ENCODE data around the gene CCDC102B.
"Not testable (repeated sequence)": the region's sequence is repeated elsewhere in the genome, so short reads cannot be mapped to it uniquely, and the experiment has no call there.

Gene CCDC102B

GRCh38 chr18:68942230-68942629 is 144.3 kb downstream of the CCDC102B start:
- H3K4me1 ChIP-seq (ENCODE audit: control extremely low read depth in 1 of 4, control insufficient read depth in 4 of 4, insufficient read depth in 4 of 4, low read length in 3 of 4), result no peaks in the 10 kb centered on the region
- H3K9me3 ChIP-seq (ENCODE audit: control extremely low read depth in 1 of 5, control insufficient read depth in 4 of 5, insufficient read depth in 2 of 5, low read depth in 1 of 5, low read length in 4 of 5), result no peaks in the 10 kb centered on the region
- no peak overlapping the region for H3K4me3 ChIP-seq (ENCODE audit: control insufficient read depth in 1 of 7, extremely low read depth in 1 of 7, insufficient read depth in 4 of 7, low read depth in 2 of 7, low read length in 6 of 7)
- no peaks in the 10 kb centered on the region for H3K27me3 ChIP-seq (replicated peaks in 2 of 5; ENCODE audit: control insufficient read depth in 4 of 5, insufficient read depth in 5 of 5, low read length in 4 of 5)
- no peak overlapping the region for H3K27ac ChIP-seq (ENCODE audit: insufficient read depth in 1 of 2, low read depth in 1 of 2, low read length in 2 of 2, poor library complexity in 1 of 2, severe bottlenecking in 2 of 2)
- 82% methylated on average over 5 of the region's 7 CpGs for WGBS (ENCODE audit: insufficient coverage)
- ChIA-PET CTCF (no interaction called here), POLR2A (no interaction called here)
- DNase-seq, result no peak
- no peaks in the 10 kb centered on the region for H3K36me3 ChIP-seq (ENCODE audit: control insufficient read depth in 4 of 4, insufficient read depth in 4 of 4, low read length in 3 of 4)

DNA sequence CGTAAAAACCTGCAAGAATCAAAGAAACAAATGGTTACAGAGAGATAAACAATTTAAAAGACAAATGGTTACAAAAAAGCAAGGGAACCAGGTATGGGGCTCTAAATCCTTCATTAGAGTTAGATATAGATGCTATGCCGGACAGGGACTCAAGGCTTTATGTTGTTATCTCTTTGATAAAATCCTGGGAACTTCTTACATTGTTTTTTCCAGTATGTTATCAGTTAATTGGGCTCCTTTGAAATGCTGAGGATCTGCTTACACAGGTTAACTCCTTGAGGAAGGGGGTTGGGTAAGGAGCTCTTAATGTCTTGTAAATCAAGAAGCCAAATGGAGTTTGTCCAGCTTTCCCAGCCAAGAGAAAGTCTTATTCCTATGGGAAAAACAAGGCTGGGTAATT is 146.0 kb downstream of the CCDC102B start:
- H3K36me3 ChIP-seq (ENCODE audit: control insufficient read depth in 4 of 4, insufficient read depth in 4 of 4, low read length in 3 of 4); POLR2A ChIA-PET; DNase-seq; H3K27me3 ChIP-seq (replicated peaks in 2 of 5; ENCODE audit: control insufficient read depth in 4 of 5, insufficient read depth in 5 of 5, low read length in 4 of 5); H3K27ac ChIP-seq (ENCODE audit: insufficient read depth in 1 of 2, low read depth in 1 of 2, low read length in 2 of 2, poor library complexity in 1 of 2, severe bottlenecking in 2 of 2); H3K9me3 ChIP-seq (ENCODE audit: control extremely low read depth in 1 of 5, control insufficient read depth in 4 of 5, insufficient read depth in 2 of 5, low read depth in 1 of 5, low read length in 4 of 5); CTCF ChIA-PET; H3K4me3 ChIP-seq (ENCODE audit: control insufficient read depth in 1 of 7, extremely low read depth in 1 of 7, insufficient read depth in 4 of 7, low read depth in 2 of 7, low read length in 6 of 7); H3K4me1 ChIP-seq (ENCODE audit: control extremely low read depth in 1 of 4, control insufficient read depth in 4 of 4, insufficient read depth in 4 of 4, low read length in 3 of 4): not testable (repeated sequence)
- 100% methylated on average over 1 of the region's 2 CpGs for WGBS (ENCODE audit: insufficient coverage)

- H3K27ac ChIP-seq (ENCODE audit: insufficient read depth in 1 of 2, low read depth in 1 of 2, low read length in 2 of 2, poor library complexity in 1 of 2, severe bottlenecking in 2 of 2), result no peak overlapping the region
- H3K4me1 ChIP-seq (ENCODE audit: control extremely low read depth in 1 of 4, control insufficient read depth in 4 of 4, insufficient read depth in 4 of 4, low read length in 3 of 4), result no peaks in the 10 kb centered on the region
- CTCF ChIA-PET, result no interaction called here
- H3K27me3 ChIP-seq (replicated peaks in 2 of 5; ENCODE audit: control insufficient read depth in 4 of 5, insufficient read depth in 5 of 5, low read length in 4 of 5), result no peaks in the 10 kb centered on the region
- H3K9me3 ChIP-seq (ENCODE audit: control extremely low read depth in 1 of 5, control insufficient read depth in 4 of 5, insufficient read depth in 2 of 5, low read depth in 1 of 5, low read length in 4 of 5), result no peaks in the 10 kb centered on the region
- POLR2A ChIA-PET, result no interaction called here
- H3K4me3 ChIP-seq (ENCODE audit: control insufficient read depth in 1 of 7, extremely low read depth in 1 of 7, insufficient read depth in 4 of 7, low read depth in 2 of 7, low read length in 6 of 7), result no peak overlapping the region
- H3K36me3 ChIP-seq (ENCODE audit: control insufficient read depth in 4 of 4, insufficient read depth in 4 of 4, low read length in 3 of 4), result no peaks in the 10 kb centered on the region
- DNase-seq, result no peak
- 88% methylated on average over 1 of the region's 1 CpG for WGBS (ENCODE audit: insufficient coverage)
These were observed 146.4 kb downstream of the CCDC102B start for GRCh38 chr18:68944330-68944729.

GRCh38 chr18:68944826-68945225 is 146.9 kb downstream of the CCDC102B start:
- no CpG with 5 or more reads among the region's 1 CpG for WGBS (ENCODE audit: insufficient coverage)

DNA sequence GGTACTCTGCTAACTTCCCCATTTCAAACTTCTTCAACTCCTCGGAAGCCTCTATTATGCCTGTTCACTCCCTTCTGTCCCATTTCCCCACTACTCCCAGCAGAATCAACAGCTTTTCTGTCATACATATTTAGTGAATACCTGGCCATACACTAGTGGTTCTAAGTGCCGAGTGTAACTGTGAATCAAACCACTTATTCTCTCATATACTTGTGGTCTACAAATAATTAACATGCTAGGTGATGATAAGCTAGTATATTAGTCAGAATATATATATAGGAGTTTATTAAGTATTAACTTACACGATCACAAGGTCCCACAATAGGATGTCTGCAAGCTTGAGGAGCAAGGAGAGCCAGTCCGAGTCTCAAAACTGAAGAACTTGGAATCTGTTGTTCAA is 150.7 kb downstream of the CCDC102B start:
- POLR2A ChIA-PET, result no interaction called here
- H3K4me3 ChIP-seq (ENCODE audit: control insufficient read depth in 1 of 7, extremely low read depth in 1 of 7, insufficient read depth in 4 of 7, low read depth in 2 of 7, low read length in 6 of 7), result no peak overlapping the region
- no peak for DNase-seq
- H3K36me3 ChIP-seq (ENCODE audit: control insufficient read depth in 4 of 4, insufficient read depth in 4 of 4, low read length in 3 of 4), result no peaks in the 10 kb centered on the region
- CTCF ChIA-PET, result no interaction called here
- WGBS (ENCODE audit: insufficient coverage), result 96% methylated on average over 2 of the region's 4 CpGs
- H3K9me3 ChIP-seq (ENCODE audit: control extremely low read depth in 1 of 5, control insufficient read depth in 4 of 5, insufficient read depth in 2 of 5, low read depth in 1 of 5, low read length in 4 of 5), result no peaks in the 10 kb centered on the region
- H3K4me1 ChIP-seq (ENCODE audit: control extremely low read depth in 1 of 4, control insufficient read depth in 4 of 4, insufficient read depth in 4 of 4, low read length in 3 of 4), result no peaks in the 10 kb centered on the region
- no peaks in the 10 kb centered on the region for H3K27me3 ChIP-seq (replicated peaks in 2 of 5; ENCODE audit: control insufficient read depth in 4 of 5, insufficient read depth in 5 of 5, low read length in 4 of 5)
- no peak overlapping the region for H3K27ac ChIP-seq (ENCODE audit: insufficient read depth in 1 of 2, low read depth in 1 of 2, low read length in 2 of 2, poor library complexity in 1 of 2, severe bottlenecking in 2 of 2)

More at GRCh38 chr18:68944826-68945225, 146.9 kb downstream of the CCDC102B start:
- H3K9me3 ChIP-seq (ENCODE audit: control extremely low read depth in 1 of 5, control insufficient read depth in 4 of 5, insufficient read depth in 2 of 5, low read depth in 1 of 5, low read length in 4 of 5), result no peaks in the 10 kb centered on the region
- H3K27ac ChIP-seq (ENCODE audit: insufficient read depth in 1 of 2, low read depth in 1 of 2, low read length in 2 of 2, poor library complexity in 1 of 2, severe bottlenecking in 2 of 2), result no peak overlapping the region
- no peak overlapping the region for H3K4me3 ChIP-seq (ENCODE audit: control insufficient read depth in 1 of 7, extremely low read depth in 1 of 7, insufficient read depth in 4 of 7, low read depth in 2 of 7, low read length in 6 of 7)
- H3K36me3 ChIP-seq (ENCODE audit: control insufficient read depth in 4 of 4, insufficient read depth in 4 of 4, low read length in 3 of 4), result no peaks in the 10 kb centered on the region
- ChIA-PET POLR2A (no interaction called here), CTCF (no interaction called here)
- H3K4me1 ChIP-seq (ENCODE audit: control extremely low read depth in 1 of 4, control insufficient read depth in 4 of 4, insufficient read depth in 4 of 4, low read length in 3 of 4), result no peaks in the 10 kb centered on the region
- no peak for DNase-seq
- H3K27me3 ChIP-seq (replicated peaks in 2 of 5; ENCODE audit: control insufficient read depth in 4 of 5, insufficient read depth in 5 of 5, low read length in 4 of 5), result no peaks in the 10 kb centered on the region

DNA sequence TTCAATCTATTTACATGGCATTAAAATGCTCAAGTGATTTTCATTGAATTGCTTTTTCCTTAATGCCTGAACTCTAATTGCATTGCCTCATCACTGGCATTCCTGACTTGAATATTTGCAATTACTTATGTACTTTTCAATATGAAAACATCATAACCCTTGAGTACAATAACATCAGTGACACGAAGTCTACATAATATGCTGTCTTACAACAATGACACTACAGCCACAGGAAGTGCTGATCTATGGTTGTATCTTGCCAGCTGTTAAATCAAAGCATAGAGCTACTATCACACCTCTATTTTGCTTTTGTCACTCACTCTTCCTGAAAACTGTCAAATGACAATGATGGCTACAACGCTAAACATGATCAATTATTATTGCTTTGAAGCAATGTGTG is 156.9 kb downstream of the CCDC102B start:
- Histone ChIP-seq H3K4me1 (ENCODE audit: control extremely low read depth in 1 of 4, control insufficient read depth in 4 of 4, insufficient read depth in 4 of 4, low read length in 3 of 4) (no peaks in the 10 kb centered on the region), H3K27ac (ENCODE audit: insufficient read depth in 1 of 2, low read depth in 1 of 2, low read length in 2 of 2, poor library complexity in 1 of 2, severe bottlenecking in 2 of 2) (no peak overlapping the region), H3K4me3 (ENCODE audit: control insufficient read depth in 1 of 7, extremely low read depth in 1 of 7, insufficient read depth in 4 of 7, low read depth in 2 of 7, low read length in 6 of 7) (no peak overlapping the region), H3K9me3 (ENCODE audit: control extremely low read depth in 1 of 5, control insufficient read depth in 4 of 5, insufficient read depth in 2 of 5, low read depth in 1 of 5, low read length in 4 of 5) (no peaks in the 10 kb centered on the region), H3K27me3 (replicated peaks in 2 of 5; ENCODE audit: control insufficient read depth in 4 of 5, insufficient read depth in 5 of 5, low read length in 4 of 5) (no peaks in the 10 kb centered on the region), H3K36me3 (ENCODE audit: control insufficient read depth in 4 of 4, insufficient read depth in 4 of 4, low read length in 3 of 4) (no peaks in the 10 kb centered on the region)
- 80% methylated on average over 1 of the region's 2 CpGs for WGBS (ENCODE audit: insufficient coverage)
- no peak for DNase-seq
- ChIA-PET CTCF (no interaction called here), POLR2A (no interaction called here)

DNA sequence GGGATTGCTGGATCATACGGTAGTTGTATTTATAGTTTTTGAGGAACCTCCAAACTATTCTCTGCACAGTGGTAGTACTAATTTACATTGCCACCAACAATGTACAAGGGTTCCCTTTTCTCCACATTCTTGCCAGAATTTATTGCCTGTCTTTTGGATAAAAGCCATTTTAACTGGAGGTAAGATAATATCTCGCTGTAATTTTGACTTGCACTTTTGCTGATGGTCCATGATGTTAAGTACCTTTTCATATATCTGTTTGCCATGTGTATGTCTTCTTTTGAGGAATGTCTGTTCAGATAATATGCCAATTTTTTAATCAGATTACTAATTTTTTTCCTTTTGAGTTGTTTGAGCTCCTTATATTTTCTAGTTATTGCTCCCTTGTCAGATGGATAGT is 158.8 kb downstream of the CCDC102B start:
- no peaks in the 10 kb centered on the region for H3K36me3 ChIP-seq (ENCODE audit: control insufficient read depth in 4 of 4, insufficient read depth in 4 of 4, low read length in 3 of 4)
- no peak overlapping the region for H3K4me3 ChIP-seq (ENCODE audit: control insufficient read depth in 1 of 7, extremely low read depth in 1 of 7, insufficient read depth in 4 of 7, low read depth in 2 of 7, low read length in 6 of 7)
- no peaks in the 10 kb centered on the region for H3K9me3 ChIP-seq (ENCODE audit: control extremely low read depth in 1 of 5, control insufficient read depth in 4 of 5, insufficient read depth in 2 of 5, low read depth in 1 of 5, low read length in 4 of 5)
- no peaks in the 10 kb centered on the region for H3K4me1 ChIP-seq (ENCODE audit: control extremely low read depth in 1 of 4, control insufficient read depth in 4 of 4, insufficient read depth in 4 of 4, low read length in 3 of 4)
- WGBS (ENCODE audit: insufficient coverage), result no CpG with 5 or more reads among the region's 2 CpGs
- no peak overlapping the region for H3K27ac ChIP-seq (ENCODE audit: insufficient read depth in 1 of 2, low read depth in 1 of 2, low read length in 2 of 2, poor library complexity in 1 of 2, severe bottlenecking in 2 of 2)
- H3K27me3 ChIP-seq (replicated peaks in 2 of 5; ENCODE audit: control insufficient read depth in 4 of 5, insufficient read depth in 5 of 5, low read length in 4 of 5), result no peaks in the 10 kb centered on the region
- ChIA-PET CTCF (interaction anchor here (0.6 kb wide), 1 partner anchor 121 kb away, joined by 3 read pairs; no protein-coding TSS in a partner anchor), POLR2A (no interaction called here)
- no peak for DNase-seq

Data from common myeloid progenitor, CD34-positive (primary cell).